Astrocyte (in vitro differentiated cells and primary cell): Measurements from ENCODE around the gene MBTD1. TPM values are rescaled to one million over a fixed set of nuclear protein-coding genes. Genes with fewer than 3 reads are reported as not detected.

Source experiments
- DNase-seq: peaks from one replicate; pipeline ENCODE4 v3.0.0-alpha.2; 2010; ENCODE audit warnings: low read depth
- FAIRE-seq: peaks from 2 replicates; lab custom pipeline; 2011; peaks lifted over from hg19 to GRCh38; lab: Jason Lieb, UNC
- H2AFZ ChIP-seq: 2 replicates; pipeline ENCODE4 v1.6.0; 2012; ENCODE audit warnings: low read depth, low read length, inconsistent platforms
- H3K27ac ChIP-seq: 2 replicates; pipeline ENCODE4 v1.5.1; 2011; ENCODE audit warnings: low read depth, low read length, inconsistent platforms
- H3K27me3 ChIP-seq: 2 replicates; pipeline ENCODE4 v1.6.0; 2011; ENCODE audit warnings: low read length, inconsistent platforms; ENCODE audit not compliant: insufficient read depth
- H3K36me3 ChIP-seq: 2 replicates; pipeline ENCODE4 v1.5.1; 2011; ENCODE audit warnings: low read length, inconsistent platforms; ENCODE audit not compliant: insufficient read depth
- H3K4me1 ChIP-seq: 2 replicates; pipeline ENCODE4 v1.5.1; 2011; ENCODE audit warnings: low read length, inconsistent platforms; ENCODE audit not compliant: insufficient read depth
- H3K4me2 ChIP-seq: 2 replicates; pipeline ENCODE4 v1.6.0; 2012; ENCODE audit warnings: low read length, inconsistent platforms
- H3K4me3 ChIP-seq: 2 replicates; pipeline ENCODE4 v1.5.1; 2011; ENCODE audit warnings: low read depth, mild to moderate bottlenecking, low read length, inconsistent platforms; ENCODE audit not compliant: insufficient read depth
- H3K79me2 ChIP-seq: 2 replicates; pipeline ENCODE4 v1.6.0; 2012; ENCODE audit warnings: mild to moderate bottlenecking, low read length, inconsistent platforms; ENCODE audit not compliant: insufficient read depth
- H3K9ac ChIP-seq: 2 replicates; pipeline ENCODE4 v1.6.0; 2012; ENCODE audit warnings: mild to moderate bottlenecking, low read length, inconsistent platforms
- H3K9me3 ChIP-seq: 2 replicates; pipeline ENCODE4 v1.5.1; 2012; ENCODE audit warnings: low read depth, mild to moderate bottlenecking, low read length, inconsistent platforms; ENCODE audit not compliant: insufficient read depth
- H4K20me1 ChIP-seq: 2 replicates; pipeline ENCODE4 v1.6.0; 2012; ENCODE audit warnings: low read length, inconsistent platforms; ENCODE audit not compliant: insufficient read depth
- H3K27ac Mint-ChIP-seq: one replicate; pipeline ENCODE4 v1.8.0; 2021; ENCODE audit warnings: mild to moderate bottlenecking, mixed read lengths; ENCODE audit not compliant: unreplicated experiment
- H3K27me3 Mint-ChIP-seq: one replicate; pipeline ENCODE4 v1.8.0; 2021; ENCODE audit warnings: low read depth, mixed read lengths; ENCODE audit not compliant: unreplicated experiment
- H3K36me3 Mint-ChIP-seq: one replicate; pipeline ENCODE4 v1.8.0; 2021; ENCODE audit warnings: low read depth, mixed read lengths; ENCODE audit not compliant: unreplicated experiment
- H3K4me1 Mint-ChIP-seq: one replicate; pipeline ENCODE4 v1.8.0; 2021; ENCODE audit warnings: low read depth, mixed read lengths; ENCODE audit not compliant: unreplicated experiment
- H3K4me3 Mint-ChIP-seq: one replicate; pipeline ENCODE4 v1.8.0; 2021; ENCODE audit warnings: mild to moderate bottlenecking, moderate library complexity, mixed read lengths; ENCODE audit not compliant: unreplicated experiment
- H3K9me3 Mint-ChIP-seq: one replicate; pipeline ENCODE4 v1.8.0; 2021; ENCODE audit warnings: mild to moderate bottlenecking, mixed read lengths; ENCODE audit not compliant: unreplicated experiment
- CTCF ChIP-seq: IDR thresholded peaks from 2 replicates; pipeline ENCODE4 v1.5.1; 2011; ENCODE audit warnings: low read depth, mild to moderate bottlenecking, inconsistent platforms, low read length, moderate library complexity; ENCODE audit not compliant: insufficient read depth
- EZH2 ChIP-seq: IDR thresholded peaks from 2 replicates; pipeline ENCODE4 v1.6.1; 2012; ENCODE audit warnings: mild to moderate bottlenecking, low read length, inconsistent platforms; ENCODE audit not compliant: insufficient read depth
- total RNA-seq: library from RNA; stranded (reverse); gene quantifications from 2 replicates; pipeline ENCODE4 v1.2.1, GENCODE V29; 2021

MBTD1 gene
- total RNA-seq, 1 donor from 2014 or later = 11.1 TPM

GRCh38 chr17:51153210-51154072 is 106.4 kb downstream of the MBTD1 start, which contains the start of gene NME1:
NME1 (plus strand) TSS chr17:51153559; CDS start chr17:51155655, 2,096 bp downstream.
- Histone ChIP-seq H3K9ac (peak within 1 kb of the TSS; percentile 94), H2AFZ (peak within 1 kb of the TSS; percentile 86), H3K27me3 (no peaks in the 10 kb centered on the region), H3K27ac (peak within 1 kb of the TSS; percentile 83), H3K9me3 (no peaks in the 10 kb centered on the region), H3K36me3 (peaks cover 25% of the 10 kb centered on the region), H3K79me2 (peaks cover 51% of the 10 kb centered on the region), H3K4me1 (peaks cover 8% of the 10 kb centered on the region), H3K4me3 (peak within 1 kb of the TSS; percentile 95), H3K4me2 (peak within 1 kb of the TSS; percentile 97), H4K20me1 (peaks cover 26% of the 10 kb centered on the region)
- FAIRE-seq (peak; percentile 88), DNase-seq (peak; percentile 99)
- H3K9me3 Mint-ChIP-seq = no peaks in the 10 kb centered on the region
- H3K4me3 Mint-ChIP-seq = no peak within 1 kb of the TSS
- no peaks in the 10 kb centered on the region for H3K27me3 Mint-ChIP-seq
- TF ChIP-seq EZH2 (no peak), CTCF (peak; percentile 94)
- no peak within 1 kb of the TSS for H3K27ac Mint-ChIP-seq
- no peaks in the 10 kb centered on the region for H3K4me1 Mint-ChIP-seq
- H3K36me3 Mint-ChIP-seq = peaks cover 2% of the 10 kb centered on the region

GRCh38 chr17:51152766-51153209 is 107.1 kb downstream of the MBTD1 start:
- H3K27ac Mint-ChIP-seq = no peak overlapping the region
- peak overlapping the region; percentile 78 for H3K27ac ChIP-seq
- H3K27me3 Mint-ChIP-seq = no peaks in the 10 kb centered on the region
- H2AFZ ChIP-seq = peak overlapping the region; percentile 86
- H3K4me1 Mint-ChIP-seq = peaks cover 1% of the 10 kb centered on the region
- FAIRE-seq = no peak
- peaks cover 2% of the 10 kb centered on the region for H3K36me3 Mint-ChIP-seq
- H3K9ac ChIP-seq = peak overlapping the region; percentile 82
- H3K4me3 Mint-ChIP-seq = no peak overlapping the region
- H3K36me3 ChIP-seq = peaks cover 21% of the 10 kb centered on the region
- peak overlapping the region; percentile 85 for H3K4me2 ChIP-seq
- H3K9me3 ChIP-seq = no peaks in the 10 kb centered on the region
- H3K4me3 ChIP-seq = peak overlapping the region; percentile 50
- H4K20me1 ChIP-seq = peaks cover 23% of the 10 kb centered on the region
- H3K4me1 ChIP-seq = peaks cover 8% of the 10 kb centered on the region
- TF ChIP-seq EZH2 (no peak), CTCF (no peak)
- peaks cover 44% of the 10 kb centered on the region for H3K79me2 ChIP-seq
- H3K9me3 Mint-ChIP-seq = no peaks in the 10 kb centered on the region
- DNase-seq = peak; percentile 29
- H3K27me3 ChIP-seq = no peaks in the 10 kb centered on the region

- H3K9me3 Mint-ChIP-seq = no peaks in the 10 kb centered on the region
- peaks cover 6% of the 10 kb centered on the region for H3K4me1 Mint-ChIP-seq
Observed at GRCh38 chr17:51150932-51151331, 108.9 kb downstream of the MBTD1 start.

More at GRCh38 chr17:51150932-51151331, 108.9 kb downstream of the MBTD1 start:
- H3K27me3 ChIP-seq = no peaks in the 10 kb centered on the region
- peaks cover 9% of the 10 kb centered on the region for H4K20me1 ChIP-seq
- no peak overlapping the region for H2AFZ ChIP-seq
- H3K4me2 ChIP-seq = no peak overlapping the region
- no peaks in the 10 kb centered on the region for H3K9me3 ChIP-seq
- H3K4me1 ChIP-seq = peaks cover 8% of the 10 kb centered on the region
- Mint-ChIP-seq H3K36me3 (peaks cover under 1% of the 10 kb centered on the region), H3K27ac (no peak overlapping the region), H3K27me3 (no peaks in the 10 kb centered on the region), H3K4me3 (no peak overlapping the region)
- no peak for FAIRE-seq
- H3K79me2 ChIP-seq = peaks cover 25% of the 10 kb centered on the region
- H3K4me3 ChIP-seq = no peak overlapping the region
- TF ChIP-seq CTCF = no peak
- TF ChIP-seq EZH2 = no peak
- H3K9ac ChIP-seq = no peak overlapping the region
- H3K27ac ChIP-seq = no peak overlapping the region
- DNase-seq = no peak
- H3K36me3 ChIP-seq = peaks cover 7% of the 10 kb centered on the region
